A549 treated with ZK216348 at 1 μM for 4 hours (cell line): ENCODE measurements around the gene ZNF282. TPM values are rescaled to one million over a fixed set of nuclear protein-coding genes. Genes with fewer than 3 reads are reported as not detected.

Source experiments
- total RNA-seq: library from RNA; stranded (reverse); fragments of 200-300 nt; extraction: Qiagen RNA extraction; gene quantifications from 5 replicates; pipeline ENCODE4 v1.2.3, GENCODE V29; 2022; ENCODE audit warnings: low read depth

The ZNF282 gene
- 15.0 to 25.3 TPM (median 23.6 TPM) in 5 replicates for total RNA-seq

GRCh38 chr7:149195180-149196150 lies at the start of gene ZNF282:
Gene ZNF282, plus strand, starts transcription at chr7:149195546. Its CDS starts 44 bp downstream, at chr7:149195590.

DNA sequence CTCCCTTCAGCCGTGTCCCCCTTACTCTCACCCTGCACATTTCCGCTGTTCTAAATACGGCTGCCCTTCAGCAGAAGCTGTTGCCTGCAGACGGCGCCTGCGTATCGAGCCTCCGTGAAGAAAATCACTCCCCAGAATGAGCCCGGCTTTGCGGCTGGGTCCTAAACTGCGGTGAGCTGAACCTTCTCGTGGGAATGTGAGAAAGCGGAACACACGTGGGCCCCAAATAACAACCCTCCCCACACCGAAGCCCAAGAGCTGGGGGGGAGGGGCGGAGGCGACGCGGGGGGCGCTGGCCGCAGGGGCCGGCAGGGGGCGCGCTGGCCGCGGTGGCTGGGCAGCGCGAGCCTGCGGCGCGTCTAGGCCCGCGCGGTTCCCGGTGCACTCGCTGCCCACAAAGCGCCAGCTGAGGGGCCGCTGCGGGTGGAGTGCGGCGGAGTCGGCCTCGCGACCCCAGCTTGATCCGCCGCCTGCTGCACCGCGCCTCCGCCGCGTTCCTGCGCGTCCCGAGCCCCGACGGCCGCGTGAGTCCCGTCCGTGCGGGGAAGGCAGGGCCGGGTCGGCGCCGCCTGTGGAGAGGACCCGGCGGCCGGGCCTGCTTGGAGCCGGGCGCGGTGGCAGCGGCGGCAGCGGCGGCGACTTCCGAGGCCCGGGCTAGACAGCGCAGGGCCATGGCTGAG lies 48.1 kb upstream of the ZNF282 start, which contains the start of gene ZNF398:
TSS of gene ZNF398 (plus strand) at position 382 of the 680 bp plus-strand sequence. CDS start at position 672, 290 bp downstream.

DNA sequence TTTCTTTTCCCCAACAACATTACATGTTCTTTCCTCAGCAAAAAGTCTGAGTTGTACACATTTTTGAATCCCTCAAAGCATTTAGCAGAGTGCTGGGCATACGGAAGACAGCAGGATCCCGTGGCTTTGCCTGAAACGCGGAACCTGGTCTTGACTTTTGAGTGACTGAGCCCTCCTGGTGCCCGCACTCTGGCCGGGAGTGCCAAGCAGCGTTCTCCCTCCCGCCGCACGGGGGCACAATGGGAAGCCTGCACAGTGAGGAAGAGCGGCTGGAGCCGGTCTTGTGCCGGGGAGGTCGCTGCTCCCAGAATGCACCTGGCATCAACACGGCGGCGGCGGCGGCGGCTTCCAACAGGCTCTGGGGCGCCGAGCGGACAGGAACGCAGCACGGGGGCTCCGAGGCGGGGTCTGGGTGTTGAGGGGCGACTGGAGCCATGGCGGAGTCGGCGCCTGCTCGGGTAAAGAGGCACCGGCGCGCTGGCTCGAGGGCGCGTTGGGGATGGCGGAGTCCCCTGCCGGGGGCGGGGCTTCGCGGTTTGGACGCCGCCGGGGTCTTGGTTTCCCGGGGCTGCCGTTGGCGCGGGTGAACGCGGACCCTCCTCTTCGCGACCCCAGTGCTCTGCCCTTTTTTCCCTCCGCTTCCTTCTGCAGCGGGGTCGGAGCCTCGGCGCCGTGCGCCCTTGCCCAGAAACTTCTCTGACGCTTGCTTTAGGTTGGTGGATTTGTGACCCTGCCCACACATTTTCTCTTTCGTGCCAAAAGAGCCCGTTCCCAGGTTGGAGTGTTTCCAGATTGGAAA lies 44.2 kb downstream of the ZNF282 start, which contains the start of gene ZNF212:
TSS of gene ZNF212 (plus strand) at position 307 of the 799 bp plus-strand sequence. CDS start at position 435, 128 bp downstream.

GRCh38 chr7:149261829-149262617 lies 66.7 kb downstream of the ZNF282 start, which contains the start of gene ZNF783:
Gene ZNF783, plus strand, starts transcription at chr7:149262196. Its CDS starts 138 bp downstream, at chr7:149262334.

Other genes with a start within 250 kb of the ZNF282 start
- 171 to 184 TPM (median 176 TPM) in 5 replicates for gene PDIA4, start 167.0 kb upstream of the ZNF282 start, total RNA-seq
- 5.3 to 7.0 TPM (median 6.4 TPM) in 5 replicates for gene ZNF786, start 104.8 kb upstream of the ZNF282 start, total RNA-seq
- 1.3 to 1.9 TPM (median 1.5 TPM) in 5 replicates for gene ZNF425, start 69.2 kb upstream of the ZNF282 start, total RNA-seq
- 8.5 to 10.6 TPM (median 9.9 TPM) in 5 replicates for gene ZNF398, start 48.1 kb upstream of the ZNF282 start, total RNA-seq
- gene ZNF212, start 44.1 kb downstream of the ZNF282 start, total RNA-seq, result 8.7 to 11.7 TPM (median 11.1 TPM) in 5 replicates
- gene ZNF783, start 66.7 kb downstream of the ZNF282 start, total RNA-seq, result 4.0 to 7.6 TPM (median 6.8 TPM) in 5 replicates